ENCODE data around the gene VDR.
"Not testable (repeated sequence)": the region's sequence is repeated elsewhere in the genome, so short reads cannot be mapped to it uniquely, and the experiment has no call there.

Gene VDR

DNA sequence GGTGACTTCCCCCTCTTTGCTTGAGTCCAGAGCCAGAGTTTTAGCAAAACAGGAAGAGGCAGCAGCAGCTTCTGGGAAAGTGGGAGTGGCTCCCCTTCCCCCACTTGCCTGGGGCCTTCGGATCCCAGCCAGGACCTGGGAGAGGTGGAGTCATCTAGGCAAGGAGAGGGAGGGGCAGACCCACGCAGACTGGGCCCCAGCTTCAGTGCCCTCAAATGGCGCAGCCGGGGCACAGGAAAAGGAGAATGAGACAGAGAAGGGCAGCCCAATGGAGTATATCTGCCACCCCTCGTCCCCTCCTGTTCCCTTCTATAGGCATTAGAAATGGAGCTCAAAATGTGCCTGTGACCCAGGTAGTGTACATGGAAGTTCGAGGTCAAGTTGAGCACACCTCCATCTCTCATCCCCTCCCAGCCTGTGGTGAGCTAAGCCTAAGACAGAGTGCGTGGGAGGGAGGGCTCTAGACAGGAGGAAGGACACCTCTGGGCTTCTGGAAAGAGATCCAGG, 75.8 kb downstream of the VDR start:
- DNase-seq (ENCODE audit: low read depth in 2 of 2): no peak

GRCh38 chr12:47828008-47828975, 76.5 kb downstream of the VDR start:
- no peak for DNase-seq (ENCODE audit: low read depth in 2 of 2)

DNA sequence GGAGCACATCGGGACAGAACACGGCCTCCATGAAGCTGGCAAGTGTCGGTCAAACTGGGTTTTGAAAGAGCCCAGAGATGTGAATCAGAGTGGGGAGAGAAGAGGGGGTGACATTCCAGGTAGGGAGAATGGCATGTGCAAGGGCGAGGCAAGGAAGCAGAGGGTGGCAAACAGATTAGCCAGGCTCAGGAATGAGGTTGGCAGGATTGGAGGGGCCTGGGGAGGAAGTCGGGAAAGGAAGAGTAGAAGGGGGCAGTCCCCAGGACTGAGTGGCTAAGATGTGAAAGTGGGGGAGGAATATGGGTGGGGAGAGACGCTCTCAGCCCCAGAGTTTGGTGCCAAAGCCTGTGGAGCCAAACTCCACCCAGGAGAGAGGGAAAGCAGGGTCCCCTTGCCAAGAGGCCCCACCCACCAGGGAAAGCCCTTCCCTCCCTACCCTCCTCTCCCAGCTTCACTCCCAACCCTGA, 79.6 kb downstream of the VDR start:
- DNase-seq (ENCODE audit: low read depth in 2 of 2): no peak

GRCh38 chr12:47824635-47825034, 80.2 kb downstream of the VDR start:
- no peak for DNase-seq (ENCODE audit: low read depth in 2 of 2)

DNA sequence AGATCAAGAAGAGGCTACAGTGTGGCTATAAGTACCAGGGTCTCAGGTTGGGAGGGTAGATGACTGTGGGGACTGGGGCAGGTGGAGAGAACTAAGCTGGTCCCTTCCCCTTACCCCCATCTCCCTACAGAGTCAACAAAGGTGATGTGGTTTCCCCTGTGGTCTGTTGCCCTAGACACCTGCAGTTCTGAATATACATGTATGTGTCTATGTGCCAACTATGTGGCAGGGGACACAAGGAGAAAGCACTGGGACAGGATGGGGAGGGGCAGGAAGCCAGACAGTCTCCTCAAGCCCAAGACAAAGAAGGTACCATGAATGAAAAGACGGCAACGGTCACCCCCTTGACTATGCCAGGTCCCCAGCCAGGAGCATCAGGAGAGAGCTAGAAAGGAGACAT, 80.6 kb downstream of the VDR start:
- no peak for DNase-seq (ENCODE audit: low read depth in 2 of 2)

- DNase-seq (ENCODE audit: low read depth in 2 of 2): no peak
Measured at GRCh38 chr12:47823422-47824086, 81.2 kb downstream of the VDR start.

DNA sequence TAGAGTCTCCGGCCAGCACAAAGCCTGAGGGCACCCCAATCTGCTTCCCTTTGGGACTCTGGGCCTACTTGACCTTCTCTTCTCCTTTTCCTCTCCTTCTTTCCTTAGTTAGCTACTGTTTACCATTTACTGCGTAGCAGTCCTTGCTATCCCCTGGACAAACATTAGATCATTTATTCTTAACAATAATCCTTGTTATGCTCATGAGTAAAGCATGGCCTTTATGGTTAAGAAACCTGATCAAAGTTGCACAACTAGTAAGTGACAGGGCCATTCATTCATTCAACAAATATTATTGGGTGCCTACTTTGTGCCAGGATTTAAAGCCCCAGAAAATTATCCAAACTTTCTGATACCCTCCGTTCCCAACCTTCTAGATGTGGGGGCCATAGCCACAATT, 81.9 kb downstream of the VDR start:
- DNase-seq (ENCODE audit: low read depth in 2 of 2): no peak

DNA sequence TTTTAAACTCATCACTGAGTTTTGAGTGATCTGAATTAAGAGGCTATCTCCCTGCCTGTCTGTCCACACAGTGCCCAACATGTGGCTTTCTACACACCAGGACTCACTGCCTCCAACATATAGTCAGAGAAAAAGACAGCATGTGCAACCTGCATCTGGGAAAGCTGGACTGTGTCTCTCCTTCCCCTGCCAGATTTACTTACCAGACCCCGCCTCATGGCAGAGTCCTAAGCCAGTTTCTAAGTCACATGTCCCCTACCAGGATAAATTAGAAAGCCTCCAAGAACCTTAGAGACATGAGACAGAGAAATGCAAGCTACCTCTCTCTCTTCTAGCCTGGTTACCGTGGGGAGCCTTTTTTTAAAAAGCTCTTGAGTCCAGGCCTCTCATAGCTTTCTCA, 82.4 kb downstream of the VDR start:
- DNase-seq (ENCODE audit: low read depth in 2 of 2): no peak

DNA sequence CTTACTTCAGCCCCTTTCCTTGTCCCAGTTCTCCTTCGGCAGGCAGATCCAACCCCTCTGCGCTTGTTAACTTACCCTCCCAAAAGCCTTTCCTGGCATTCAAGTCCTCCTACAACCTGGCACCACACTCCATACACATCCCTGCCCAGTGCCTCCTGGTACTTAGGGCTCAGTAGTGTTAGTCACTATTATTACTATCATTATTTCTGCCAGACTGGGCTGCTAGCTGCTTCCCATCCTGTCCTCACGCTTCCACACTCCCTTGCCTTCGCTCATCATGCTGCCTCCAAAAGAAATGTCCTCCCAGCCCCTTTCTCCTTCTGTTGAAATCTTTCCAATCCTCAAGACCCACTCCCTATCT, 83.5 kb downstream of the VDR start:
- no peak for DNase-seq (ENCODE audit: low read depth in 2 of 2)

DNA sequence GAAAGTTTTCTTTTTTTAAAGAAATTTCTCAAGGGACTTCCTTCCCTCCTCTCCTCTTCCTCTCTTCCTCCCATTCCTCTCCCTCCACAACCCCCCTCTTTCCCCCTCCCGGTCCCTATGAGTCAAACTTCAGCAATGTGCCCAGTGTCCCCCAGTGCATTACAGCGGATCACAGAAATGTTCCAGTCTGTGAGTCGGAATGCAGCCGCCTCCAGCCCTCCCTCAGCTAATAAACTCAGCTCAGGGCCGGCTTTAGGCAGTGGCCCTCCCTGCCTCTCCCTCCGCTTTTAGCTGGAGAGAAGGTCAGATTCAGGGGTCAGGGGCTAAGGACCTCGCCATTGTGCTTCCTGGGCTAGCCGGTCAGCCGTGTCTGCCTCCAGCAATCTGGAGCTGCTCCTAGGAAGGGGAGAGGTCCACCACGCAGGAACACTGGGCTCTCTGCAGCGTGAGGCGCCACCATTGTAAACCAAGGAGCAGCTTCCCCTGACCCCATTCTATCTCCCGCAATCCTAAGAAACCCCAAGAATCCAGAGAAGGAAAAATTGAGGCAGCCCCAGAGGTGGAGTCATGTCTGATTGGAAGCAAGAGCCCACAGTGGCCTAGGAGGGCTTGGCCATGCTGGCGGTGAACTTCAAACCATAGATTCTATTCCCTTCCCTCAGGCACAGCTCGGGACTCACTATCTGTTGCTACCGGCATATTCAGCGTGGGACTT, 84.0 kb downstream of the VDR start:
- DNase-seq (ENCODE audit: low read depth in 2 of 2): no peak

DNA sequence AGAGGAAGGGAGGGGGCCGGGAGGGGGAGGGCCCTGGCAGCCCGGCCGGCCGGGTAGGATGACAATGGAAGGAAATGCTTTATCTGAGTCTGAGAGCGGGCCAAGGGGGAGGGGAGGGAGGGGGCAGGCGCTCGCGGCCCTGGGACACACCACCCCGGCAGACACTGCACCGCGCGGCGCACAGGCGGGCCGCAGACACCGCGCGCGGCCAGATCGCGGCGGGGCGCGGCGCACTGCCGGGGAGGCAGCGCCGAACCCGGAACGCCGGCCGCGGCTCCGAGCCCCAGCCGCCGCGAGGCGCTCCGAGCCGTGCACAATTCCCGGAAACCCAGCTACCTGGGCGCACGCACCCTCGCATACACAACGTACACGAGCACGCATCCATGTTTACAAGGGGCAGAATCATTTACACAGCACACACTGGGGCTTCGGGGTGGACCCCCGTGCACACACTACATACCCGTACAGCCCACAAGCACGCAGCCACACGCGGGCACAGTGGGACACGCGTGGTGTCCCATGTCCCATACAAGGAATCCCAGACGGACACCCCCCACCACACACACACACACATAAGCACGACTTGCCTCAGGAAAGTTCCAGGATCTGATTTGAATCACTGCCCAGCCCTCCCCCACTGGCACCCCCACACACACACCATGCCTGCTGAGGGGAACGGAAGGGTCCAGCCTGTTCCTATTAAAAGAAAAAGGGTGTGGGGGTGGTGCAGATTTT, 84.7 kb downstream of the VDR start, which contains the start of gene HDAC7:
TSS of gene HDAC7 (minus strand) at position 8 of the 735 bp plus-strand sequence. CDS start 118 bp downstream, outside the sequence.
- peak; percentile 61 to 72 for DNase-seq (ENCODE audit: low read depth in 2 of 2)

DNA sequence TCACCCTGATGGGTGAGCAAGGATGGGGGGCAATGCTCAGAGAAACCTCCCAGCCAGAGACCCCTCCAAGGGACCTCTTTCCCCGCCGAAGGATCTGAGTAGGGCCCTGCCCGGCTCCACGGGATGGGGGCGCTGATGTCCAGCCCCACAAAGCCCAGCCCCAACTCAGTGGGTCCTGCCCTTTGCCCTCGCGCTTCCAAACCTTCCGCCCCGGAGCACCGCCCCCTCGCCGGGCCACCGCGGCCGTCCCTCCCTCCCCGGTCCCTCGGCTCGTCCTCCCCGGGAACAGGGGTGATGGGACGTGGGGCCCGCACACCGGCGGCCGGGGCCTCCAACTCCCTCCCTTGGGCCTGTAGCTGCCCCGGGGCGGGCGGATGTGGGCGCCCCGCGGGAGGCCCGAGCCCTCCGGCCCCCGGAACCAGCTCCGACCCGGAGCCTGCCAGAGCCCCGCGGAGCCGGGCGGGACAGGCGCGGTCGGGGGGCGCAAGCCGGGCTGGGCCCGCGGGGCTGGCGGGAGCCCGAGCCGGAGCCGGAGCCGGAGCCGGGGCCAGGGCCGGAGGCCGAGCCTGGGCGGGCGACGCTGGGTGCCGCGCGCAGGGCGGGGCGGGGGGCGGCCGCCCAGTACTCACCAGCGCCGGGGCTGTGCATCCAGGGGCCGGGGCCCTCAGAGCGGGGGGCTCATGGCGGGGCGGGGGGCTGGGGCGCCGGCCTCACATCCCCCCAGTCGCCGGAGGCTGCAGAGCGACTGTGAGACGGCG, 85.5 kb downstream of the VDR start:
- no peak for DNase-seq (ENCODE audit: low read depth in 2 of 2)

DNA sequence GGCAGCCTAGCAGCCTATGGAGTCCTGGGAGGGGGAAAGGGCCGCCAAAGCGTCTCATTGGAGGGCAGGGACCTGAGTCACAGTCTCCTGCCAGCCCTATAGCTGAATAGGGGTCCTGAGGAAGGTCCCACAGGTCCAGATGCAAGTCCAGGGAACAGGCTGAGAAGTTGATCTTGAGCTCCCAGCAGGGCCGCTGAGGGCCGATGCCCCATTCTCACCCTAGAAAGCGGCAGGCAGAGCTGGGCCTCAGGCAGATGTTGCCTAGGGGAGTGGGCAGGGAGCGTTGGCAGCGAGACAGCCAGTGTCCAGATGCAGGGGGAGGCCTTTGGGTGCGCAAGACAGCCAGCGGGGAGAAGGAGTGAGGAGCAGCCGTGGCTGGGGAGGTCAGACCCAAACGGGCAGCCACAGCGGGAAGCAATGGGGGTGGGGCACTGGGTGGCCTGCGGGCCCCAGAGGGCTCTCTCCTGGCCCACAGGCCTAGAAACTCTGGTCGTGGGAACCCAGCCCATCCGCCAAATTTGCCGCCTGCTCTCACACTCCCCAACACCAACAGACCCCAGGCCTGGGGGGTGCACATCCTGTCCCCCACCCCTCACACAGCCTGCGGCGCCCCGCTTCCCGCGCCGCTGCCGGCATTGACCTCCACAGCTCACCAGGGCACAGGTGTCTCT, 86.2 kb downstream of the VDR start:
- no peak for DNase-seq (ENCODE audit: low read depth in 2 of 2)

DNA sequence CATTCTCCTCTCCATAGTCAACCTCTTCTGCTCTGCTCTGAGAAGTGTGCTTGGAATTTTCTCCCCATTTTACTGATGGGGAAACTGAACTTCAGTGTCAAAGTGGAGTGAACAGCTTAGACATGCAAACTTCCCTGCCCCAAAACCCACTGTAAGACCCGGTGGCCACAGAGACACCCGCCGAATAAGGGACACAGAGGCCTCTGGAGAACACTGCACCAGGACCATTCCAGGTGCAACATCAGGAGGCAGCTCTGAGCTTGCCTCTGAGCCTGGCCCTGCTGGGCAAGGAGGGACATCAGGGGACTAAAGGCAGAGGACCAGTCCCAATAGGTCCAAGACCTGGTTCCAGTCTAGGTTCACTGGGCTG, 86.8 kb downstream of the VDR start:
- DNase-seq (ENCODE audit: low read depth in 2 of 2): no peak

GRCh38 chr12:47817272-47818006, 87.4 kb downstream of the VDR start:
- no peak for DNase-seq (ENCODE audit: low read depth in 2 of 2)

DNA sequence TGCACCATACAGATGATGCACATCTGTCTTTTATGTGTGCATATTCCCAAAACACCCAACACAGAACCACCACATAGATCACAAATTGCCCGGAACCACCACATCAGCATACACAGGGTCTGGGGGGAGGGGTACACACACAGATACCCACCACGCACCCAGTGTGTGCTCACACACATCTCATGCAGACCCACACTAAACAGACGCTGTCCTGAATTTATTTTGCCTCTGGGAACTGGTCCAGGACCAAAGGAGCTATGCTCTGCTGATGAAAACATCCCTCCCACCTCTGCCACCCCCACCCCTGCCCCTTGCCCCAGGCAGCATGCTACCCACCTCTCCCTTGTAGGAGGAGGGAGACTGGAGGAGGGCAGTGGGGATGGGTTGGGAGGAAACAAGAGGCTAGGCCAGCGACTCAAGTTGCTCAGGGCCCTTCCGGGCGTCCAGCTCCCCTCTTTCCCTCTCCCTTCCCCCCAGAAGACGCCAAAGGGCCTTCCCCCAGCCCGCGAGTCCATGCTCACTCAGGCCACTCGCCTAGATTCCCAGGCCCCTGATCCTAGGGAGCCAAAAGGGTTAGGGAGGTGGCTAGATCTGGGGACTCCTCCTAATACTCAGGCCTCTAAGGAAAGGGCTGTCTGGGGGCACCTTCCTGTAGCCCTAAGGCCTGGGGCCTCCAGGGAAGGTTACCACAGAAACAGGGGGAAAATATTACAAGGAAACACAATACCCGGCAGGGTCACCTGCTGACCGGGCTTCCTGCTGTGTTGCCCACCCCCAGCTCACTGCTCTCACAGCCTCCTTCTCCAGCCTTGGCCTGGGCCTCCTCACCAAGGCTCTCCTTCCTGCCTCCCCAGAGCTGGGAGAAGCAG, 88.2 kb downstream of the VDR start:
- no peak for DNase-seq (ENCODE audit: low read depth in 2 of 2)

- DNase-seq (ENCODE audit: low read depth in 2 of 2): not testable (repeated sequence)
Measured at GRCh38 chr12:47815447-47815846, 89.3 kb downstream of the VDR start.

GRCh38 chr12:47814539-47815170, 90.1 kb downstream of the VDR start:
- no peak for DNase-seq (ENCODE audit: low read depth in 2 of 2)
